A673 (cell line): Measurements from ENCODE around the gene EHMT1. TPM values are rescaled to one million over a fixed set of nuclear protein-coding genes. Genes with fewer than 3 reads are reported as not detected.

ENCODE experiments used
- BruUV-seq: library from RNA; stranded (reverse); fragments of 400-500 nt; replicated peaks from 2 replicates; lab custom pipeline; 2021; lab: Mats Ljungman, UMichigan
- CTCF ChIA-PET: fragments of 300-600 bp; sonication (Branson Sonifier 250); formaldehyde crosslinking; loops from one replicate; lab custom pipeline; 2022; ENCODE audit warnings: antibody characterized with exemption; lab: Charles Lee
- POLR2A ChIA-PET: fragments of 300-600 bp; sonication (Branson Sonifier 250); formaldehyde crosslinking; loops from one replicate; lab custom pipeline; 2022; ENCODE audit warnings: antibody characterized with exemption; ENCODE audit not compliant: low non-redundant PET; lab: Charles Lee
- DNase-seq: peaks from one replicate; pipeline ENCODE4 v3.0.0-alpha.2; 2015; ENCODE audit warnings: low spot score
- H3K27ac ChIP-seq: fragments of 200-600 bp; sonication (generic); 2 replicates; pipeline ENCODE4 v1.5.1; 2016; ENCODE audit warnings: mixed run types, low read depth, mild to moderate bottlenecking, mixed read lengths, antibody characterized with exemption, low read length; ENCODE audit not compliant: poor library complexity, severe bottlenecking
- H3K27me3 ChIP-seq: fragments of 200-600 bp; sonication (generic); replicated peaks from 2 replicates; pipeline ENCODE4 v1.6.1; 2017; ENCODE audit warnings: mixed run types, low read depth, mild to moderate bottlenecking, mixed read lengths, antibody characterized with exemption, low read length; ENCODE audit not compliant: insufficient read depth, poor library complexity
- H3K36me3 ChIP-seq: fragments of 200-600 bp; sonication (generic); 2 replicates; pipeline ENCODE4 v1.6.1; 2016; ENCODE audit warnings: mixed run types, mild to moderate bottlenecking, mixed read lengths, antibody characterized with exemption, low read length; ENCODE audit not compliant: insufficient read depth, poor library complexity, severe bottlenecking
- H3K4me1 ChIP-seq: fragments of 200-600 bp; sonication (generic); 2 replicates; pipeline ENCODE4 v1.6.1; 2017; ENCODE audit warnings: mixed run types, mild to moderate bottlenecking, mixed read lengths, antibody characterized with exemption, low read length; ENCODE audit not compliant: insufficient read depth, poor library complexity, severe bottlenecking
- H3K4me3 ChIP-seq: fragments of 200-600 bp; sonication (generic); 2 replicates; pipeline ENCODE4 v1.5.1; 2016; ENCODE audit warnings: low read depth, mixed run types, mild to moderate bottlenecking, mixed read lengths, low read length; ENCODE audit not compliant: poor library complexity, severe bottlenecking
- H3K9me3 ChIP-seq: fragments of 200-600 bp; sonication (generic); 2 replicates; pipeline ENCODE4 v1.6.1; 2016; ENCODE audit warnings: mixed run types, low read depth, mild to moderate bottlenecking, mixed read lengths, antibody characterized with exemption, low read length; ENCODE audit not compliant: poor library complexity, severe bottlenecking
- EZH2 ChIP-seq: fragments of 200-600 bp; sonication (generic); IDR thresholded peaks from 2 replicates; pipeline ENCODE4 v1.6.1; 2017; ENCODE audit warnings: borderline replicate concordance, low read depth, mild to moderate bottlenecking, mixed read lengths, antibody characterized with exemption, low read length; ENCODE audit not compliant: poor library complexity, severe bottlenecking
- intact Hi-C: fragments of 100-400 bp; cut with micrococcal nuclease; formaldehyde crosslinking; loops from one replicate; pipeline ENCODE4 v1.10.0; 2022; ENCODE audit not compliant: unreplicated experiment
- total RNA-seq: library from RNA; stranded (reverse); gene quantifications from 2 replicates; pipeline ENCODE4 v1.2.3, GENCODE V29; 2021
- TF ChIP-seq, protein P1 (sequence below): fragments of 300-800, 200-600 bp; sonication (generic); conservative IDR thresholded peaks from 2 replicates; pipeline ENCODE4 v1.5.1; 2017; ENCODE audit warnings: low read depth, mild to moderate bottlenecking, antibody characterized with exemption, low read length, moderate library complexity, mixed read lengths

Gene EHMT1
- total RNA-seq, 1 experiment from 2014 or later: 115 TPM

DNA sequence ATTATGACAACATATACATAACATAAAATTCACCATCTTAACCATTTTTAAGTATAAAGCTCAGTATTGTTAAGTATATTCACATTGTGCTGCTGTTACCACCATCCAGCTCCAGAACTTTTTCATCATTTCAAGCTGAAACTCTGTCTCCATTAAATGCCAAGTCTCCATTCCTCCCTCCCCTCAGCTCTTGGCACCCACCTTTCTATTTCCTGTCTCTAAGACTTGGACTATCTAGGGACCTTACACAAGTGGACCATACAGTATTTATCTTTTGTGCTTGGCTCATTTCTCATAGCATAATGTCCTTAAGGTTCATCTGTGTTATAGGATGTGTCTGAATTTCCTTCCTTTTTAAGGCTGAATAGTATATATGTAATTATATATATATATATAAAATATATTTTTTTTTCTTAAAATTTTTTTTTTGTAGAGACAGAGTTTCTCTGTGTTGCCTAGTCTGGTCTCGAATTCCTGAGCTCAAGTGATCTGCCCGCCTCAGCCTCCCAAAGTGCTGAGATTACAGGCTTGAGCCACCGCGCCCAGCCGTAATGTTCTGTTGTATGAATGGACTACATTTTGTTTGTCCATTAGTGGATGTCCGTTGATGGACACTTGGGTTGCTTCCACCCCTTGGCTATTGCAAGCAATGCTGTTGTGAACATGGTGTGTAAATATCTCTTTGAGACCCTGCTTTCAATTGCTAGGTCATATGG, 72.3 kb downstream of the EHMT1 start:
- intact Hi-C loops: no loop called here
- H3K27me3 ChIP-seq: no peaks in the 10 kb centered on the region
- no peak overlapping the region for H3K4me3 ChIP-seq
- H3K4me1 ChIP-seq: peaks cover 38% of the 10 kb centered on the region
- no TSS peak for BruUV-seq
- no peaks in the 10 kb centered on the region for H3K36me3 ChIP-seq
- H3K27ac ChIP-seq: peak overlapping the region; percentile 77
- ChIA-PET POLR2A (interaction anchor here (0.6 kb wide), 1 partner anchor 24 kb away, joined by 7 read pairs; no protein-coding TSS in a partner anchor), CTCF (interaction anchor here (0.6 kb wide), 1 partner anchor 22 kb away, joined by 9 read pairs; no protein-coding TSS in a partner anchor)
- TF ChIP-seq EZH2: no peak
- TF ChIP-seq, protein P1, sequence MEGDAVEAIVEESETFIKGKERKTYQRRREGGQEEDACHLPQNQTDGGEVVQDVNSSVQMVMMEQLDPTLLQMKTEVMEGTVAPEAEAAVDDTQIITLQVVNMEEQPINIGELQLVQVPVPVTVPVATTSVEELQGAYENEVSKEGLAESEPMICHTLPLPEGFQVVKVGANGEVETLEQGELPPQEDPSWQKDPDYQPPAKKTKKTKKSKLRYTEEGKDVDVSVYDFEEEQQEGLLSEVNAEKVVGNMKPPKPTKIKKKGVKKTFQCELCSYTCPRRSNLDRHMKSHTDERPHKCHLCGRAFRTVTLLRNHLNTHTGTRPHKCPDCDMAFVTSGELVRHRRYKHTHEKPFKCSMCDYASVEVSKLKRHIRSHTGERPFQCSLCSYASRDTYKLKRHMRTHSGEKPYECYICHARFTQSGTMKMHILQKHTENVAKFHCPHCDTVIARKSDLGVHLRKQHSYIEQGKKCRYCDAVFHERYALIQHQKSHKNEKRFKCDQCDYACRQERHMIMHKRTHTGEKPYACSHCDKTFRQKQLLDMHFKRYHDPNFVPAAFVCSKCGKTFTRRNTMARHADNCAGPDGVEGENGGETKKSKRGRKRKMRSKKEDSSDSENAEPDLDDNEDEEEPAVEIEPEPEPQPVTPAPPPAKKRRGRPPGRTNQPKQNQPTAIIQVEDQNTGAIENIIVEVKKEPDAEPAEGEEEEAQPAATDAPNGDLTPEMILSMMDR: no peak
- no peaks in the 10 kb centered on the region for H3K9me3 ChIP-seq
- DNase-seq: no peak

DNA sequence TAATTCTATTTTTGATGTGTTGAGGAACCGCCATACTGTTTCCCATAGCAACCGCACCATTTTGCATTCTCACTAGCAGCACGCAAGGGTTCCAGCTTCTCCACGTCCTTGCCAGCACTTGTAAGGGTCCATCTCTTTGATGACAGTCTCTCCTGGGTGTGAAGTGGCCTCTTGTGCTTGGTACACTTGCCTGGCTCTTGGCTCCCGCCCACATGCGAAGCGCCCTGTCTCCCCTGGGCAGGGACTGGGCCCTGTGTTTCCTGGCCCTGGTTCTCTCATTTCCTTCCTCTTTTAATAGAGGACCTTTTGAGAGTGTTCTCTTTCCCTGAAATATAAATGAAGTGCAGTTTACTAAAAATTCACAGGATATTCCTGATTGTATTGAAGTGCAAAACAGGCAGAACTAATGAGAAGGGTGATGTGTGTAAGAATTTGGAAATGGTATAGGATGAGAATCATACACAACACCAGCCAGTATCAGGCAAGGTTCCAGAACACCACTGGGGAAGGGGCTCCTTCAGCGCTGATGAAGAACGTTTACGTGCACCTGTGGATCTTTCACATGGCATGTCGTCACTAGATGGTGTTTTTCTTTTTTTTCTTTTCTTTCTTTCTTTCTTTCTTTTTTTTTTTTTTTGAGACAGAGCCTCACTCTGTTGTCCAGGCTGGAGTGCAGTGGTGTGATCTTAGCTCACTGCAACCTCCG, 73.0 kb downstream of the EHMT1 start:
- POLR2A ChIA-PET: no interaction called here
- H3K36me3 ChIP-seq: no peaks in the 10 kb centered on the region
- no peak for DNase-seq
- no peaks in the 10 kb centered on the region for H3K27me3 ChIP-seq
- H3K27ac ChIP-seq: peak overlapping the region; percentile 28
- intact Hi-C loops: no loop called here
- TF ChIP-seq EZH2: no peak
- TF ChIP-seq, protein P1: no peak
- CTCF ChIA-PET: interaction anchor here (0.6 kb wide), 1 partner anchor 22 kb away, joined by 9 read pairs; no protein-coding TSS in a partner anchor
- no peaks in the 10 kb centered on the region for H3K9me3 ChIP-seq
- H3K4me1 ChIP-seq: peaks cover 38% of the 10 kb centered on the region
- no peak overlapping the region for H3K4me3 ChIP-seq
- no TSS peak for BruUV-seq

DNA sequence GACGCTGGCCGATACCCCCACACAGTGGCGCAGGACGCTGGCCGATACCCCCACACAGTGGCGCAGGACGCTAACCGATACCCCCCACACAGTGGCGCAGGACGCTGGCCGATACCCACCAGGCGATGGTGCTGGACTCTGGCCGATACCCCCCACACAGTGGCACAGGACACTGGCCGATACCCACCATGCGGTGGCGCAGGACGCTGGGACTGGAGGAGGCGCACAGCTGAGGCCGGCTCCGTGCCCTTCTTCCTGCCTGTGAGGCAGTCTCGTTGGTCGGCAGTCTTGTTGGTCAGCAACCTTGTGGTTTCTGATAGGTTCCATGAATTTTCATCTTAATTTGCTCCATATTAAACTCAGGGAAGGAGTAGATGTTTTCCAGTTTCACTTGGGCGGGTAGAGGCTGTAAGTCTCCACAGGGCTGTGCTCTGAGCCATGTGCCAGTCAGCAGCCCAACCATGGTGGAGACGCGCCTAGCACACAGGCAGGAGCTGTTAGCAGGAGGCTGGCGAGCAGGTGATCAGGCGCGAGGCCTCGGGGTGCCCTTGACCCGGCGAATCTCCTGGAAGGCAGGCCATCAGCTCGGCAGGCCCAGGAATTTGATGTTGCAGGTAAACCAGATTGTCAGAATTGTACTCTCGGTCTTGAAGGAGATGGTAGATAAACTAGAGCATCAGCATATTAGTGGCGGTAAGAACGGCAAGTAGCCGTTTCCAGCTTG, 75.6 kb downstream of the EHMT1 start:
- Histone ChIP-seq H3K36me3 (no peaks in the 10 kb centered on the region), H3K4me1 (peaks cover 26% of the 10 kb centered on the region), H3K4me3 (no peak overlapping the region), H3K27me3 (no peaks in the 10 kb centered on the region), H3K27ac (no peak overlapping the region), H3K9me3 (no peaks in the 10 kb centered on the region)
- BruUV-seq: no TSS peak
- ChIA-PET CTCF (no interaction called here), POLR2A (no interaction called here)
- intact Hi-C loops: no loop called here
- DNase-seq: no peak
- TF ChIP-seq EZH2: no peak
- TF ChIP-seq, protein P1: no peak
